GM23248 (cell line): ENCODE measurements around the gene TGFBI. TPM values are rescaled to one million over a fixed set of nuclear protein-coding genes. Genes with fewer than 3 reads are reported as not detected.

ENCODE experiments used
- DNase-seq: peaks from one replicate; pipeline ENCODE4 v3.0.0-alpha.2; 2015
- H2AFZ ChIP-seq: fragments of 200-600 bp; sonication (generic); 2 replicates; pipeline ENCODE4 v1.6.1; 2016; ENCODE audit warnings: antibody characterized with exemption
- H3F3A ChIP-seq: fragments of 200-600 bp; sonication (generic); 2 replicates; pipeline ENCODE4 v1.6.1; 2016; ENCODE audit warnings: mild to moderate bottlenecking, antibody characterized with exemption, mixed run types; ENCODE audit not compliant: insufficient read depth
- H3K27ac ChIP-seq: fragments of 200-600 bp; sonication (generic); 2 replicates; pipeline ENCODE4 v1.5.1; 2016; ENCODE audit warnings: mild to moderate bottlenecking
- H3K27me3 ChIP-seq: fragments of 200-600 bp; sonication (generic); replicated peaks from 2 replicates; pipeline ENCODE4 v1.6.1; 2016; ENCODE audit warnings: mild to moderate bottlenecking; ENCODE audit not compliant: insufficient read depth
- H3K36me3 ChIP-seq: fragments of 200-600 bp; sonication (generic); 2 replicates; pipeline ENCODE4 v1.6.1; 2016; ENCODE audit warnings: low read depth, mild to moderate bottlenecking
- H3K4me1 ChIP-seq: fragments of 200-600 bp; sonication (generic); 2 replicates; pipeline ENCODE4 v1.6.1; 2016; ENCODE audit warnings: mild to moderate bottlenecking; ENCODE audit not compliant: insufficient read depth
- H3K4me2 ChIP-seq: fragments of 200-600 bp; sonication (generic); one replicate; pipeline ENCODE4 v1.6.1; 2016; ENCODE audit warnings: mild to moderate bottlenecking; ENCODE audit not compliant: unreplicated experiment
- H3K4me3 ChIP-seq: fragments of 200-600 bp; sonication (generic); 2 replicates; pipeline ENCODE4 v1.5.1; 2016; ENCODE audit warnings: mild to moderate bottlenecking
- H3K79me2 ChIP-seq: fragments of 200-600 bp; sonication (generic); 2 replicates; pipeline ENCODE4 v1.6.1; 2016; ENCODE audit warnings: mild to moderate bottlenecking; ENCODE audit not compliant: insufficient read depth
- H3K9ac ChIP-seq: fragments of 200-600 bp; sonication (generic); 2 replicates; pipeline ENCODE4 v1.6.1; 2016; ENCODE audit warnings: mild to moderate bottlenecking
- H3K9me2 ChIP-seq: fragments of 200-600 bp; sonication (generic); 2 replicates; pipeline ENCODE4 v1.6.1; 2016; ENCODE audit warnings: mixed run types, mild to moderate bottlenecking, moderate library complexity; ENCODE audit not compliant: insufficient read depth
- H3K9me3 ChIP-seq: fragments of 200-600 bp; sonication (generic); one replicate; pipeline ENCODE4 v1.6.1; 2017; ENCODE audit warnings: low read depth
- H4K20me1 ChIP-seq: fragments of 200-600 bp; sonication (generic); 2 replicates; pipeline ENCODE4 v1.6.0; 2016; ENCODE audit not compliant: insufficient read depth
- EZH2 ChIP-seq: fragments of 200-600 bp; sonication (generic); IDR thresholded peaks from 2 replicates; pipeline ENCODE4 v1.6.1; 2018; ENCODE audit warnings: antibody characterized with exemption, mild to moderate bottlenecking; ENCODE audit not compliant: insufficient read depth, poor library complexity, severe bottlenecking
- EZH2phosphoT487 ChIP-seq: fragments of 200-600 bp; sonication (generic); IDR thresholded peaks from 2 replicates; pipeline ENCODE4 v1.6.1; 2018; ENCODE audit warnings: antibody characterized with exemption, moderate library complexity, mild to moderate bottlenecking, low read depth; ENCODE audit not compliant: insufficient read depth
- WGBS, 2 experiments: methylation state at CpG; one replicate each; pipeline ENCODE4 v1.1.6; 2015 to 2017; ENCODE audit warnings: low lambda C conversion rate in 2 of 2, low coverage in 1 of 2; ENCODE audit errors: missing lambda C conversion rate in 2 of 2; 5-methylcytosine and 5-hydroxymethylcytosine counted together
- in situ Hi-C: fragments of 300-500 bp; cut with MboI; formaldehyde crosslinking; loops from 2 replicates; pipeline ENCODE4 v1.15.0; 2020
- polyA plus RNA-seq: library from polyadenylated mRNA; unstranded; fragments of >200 nt; fragmentation: Nextera tagmentation; extraction: Ambion mirVana; gene quantifications from 2 replicates; pipeline ENCODE4 v1.2.1, GENCODE V29; 2016
- total RNA-seq: library from RNA; depleted of rRNA; stranded (reverse); fragments of >200 nt; shearing (Covaris generic); gene quantifications from 2 replicates; pipeline ENCODE4 v1.2.3, GENCODE V29; 2014

The TGFBI gene
- total and polyA plus RNA-seq, 2 experiments from 2014 or later, result 7,109 to 7,159 TPM

GRCh38 chr5:136098176-136098575, 69.4 kb downstream of the TGFBI start:
- H3K9me2 ChIP-seq, result no peaks in the 10 kb centered on the region
- H3K4me1 ChIP-seq, result no peaks in the 10 kb centered on the region
- no peaks in the 10 kb centered on the region for H3K27me3 ChIP-seq
- H3K36me3 ChIP-seq, result no peaks in the 10 kb centered on the region
- no peaks in the 10 kb centered on the region for H3K79me2 ChIP-seq
- H3K9ac ChIP-seq, result no peak overlapping the region
- no peaks in the 10 kb centered on the region for H4K20me1 ChIP-seq
- no peak overlapping the region for H3K4me2 ChIP-seq
- TF ChIP-seq EZH2phosphoT487, result no peak
- TF ChIP-seq EZH2, result no peak
- no peak for DNase-seq
- H3K27ac ChIP-seq, result no peak overlapping the region
- 63 to 71% methylated on average over 4 of the region's 4 CpGs for WGBS, 2 experiments
- no peak overlapping the region for H3K4me3 ChIP-seq
- H2AFZ ChIP-seq, result no peak overlapping the region
- H3K9me3 ChIP-seq, result no peaks in the 10 kb centered on the region
- in situ Hi-C loops, result no loop called here
- no peaks in the 10 kb centered on the region for H3F3A ChIP-seq

- no peaks in the 10 kb centered on the region for H3K9me3 ChIP-seq
- H3K4me3 ChIP-seq, result no peak overlapping the region
- H3K27ac ChIP-seq, result no peak overlapping the region
- H2AFZ ChIP-seq, result no peak overlapping the region
- H3K9ac ChIP-seq, result no peak overlapping the region
- in situ Hi-C loops, result no loop called here
- no peaks in the 10 kb centered on the region for H4K20me1 ChIP-seq
- TF ChIP-seq EZH2phosphoT487 (no peak), EZH2 (no peak)
- no peaks in the 10 kb centered on the region for H3K4me1 ChIP-seq
- H3K27me3 ChIP-seq, result no peaks in the 10 kb centered on the region
- no peaks in the 10 kb centered on the region for H3K36me3 ChIP-seq
- no peaks in the 10 kb centered on the region for H3F3A ChIP-seq
- no peak overlapping the region for H3K4me2 ChIP-seq
- no peaks in the 10 kb centered on the region for H3K79me2 ChIP-seq
- no peak for DNase-seq
- 70 to 72% methylated on average over 3 of the region's 3 CpGs for WGBS, 2 experiments
- H3K9me2 ChIP-seq, result no peaks in the 10 kb centered on the region
These were observed 71.1 kb downstream of the TGFBI start for GRCh38 chr5:136099870-136100269.

GRCh38 chr5:136101884-136102283, 73.1 kb downstream of the TGFBI start:
- TF ChIP-seq EZH2, result no peak
- TF ChIP-seq EZH2phosphoT487, result no peak
- H3K4me1 ChIP-seq, result no peaks in the 10 kb centered on the region
- no peak overlapping the region for H3K9ac ChIP-seq
- in situ Hi-C loops, result no loop called here
- H3K4me2 ChIP-seq, result no peak overlapping the region
- H3K27ac ChIP-seq, result no peak overlapping the region
- H3K27me3 ChIP-seq, result no peaks in the 10 kb centered on the region
- 91 to 97% methylated on average over 1 of the region's 1 CpG for WGBS, 2 experiments
- H3K9me2 ChIP-seq, result no peaks in the 10 kb centered on the region
- H3F3A ChIP-seq, result no peaks in the 10 kb centered on the region
- no peak overlapping the region for H2AFZ ChIP-seq
- no peaks in the 10 kb centered on the region for H4K20me1 ChIP-seq
- H3K79me2 ChIP-seq, result no peaks in the 10 kb centered on the region
- H3K4me3 ChIP-seq, result no peak overlapping the region
- no peaks in the 10 kb centered on the region for H3K36me3 ChIP-seq
- H3K9me3 ChIP-seq, result no peaks in the 10 kb centered on the region
- no peak for DNase-seq

GRCh38 chr5:136103118-136103517, 74.3 kb downstream of the TGFBI start:
- no peak overlapping the region for H3K4me2 ChIP-seq
- no peaks in the 10 kb centered on the region for H3K9me3 ChIP-seq
- no peak for TF ChIP-seq EZH2phosphoT487
- TF ChIP-seq EZH2, result no peak
- no peak overlapping the region for H3K4me3 ChIP-seq
- no peak overlapping the region for H2AFZ ChIP-seq
- H3K27me3 ChIP-seq, result no peaks in the 10 kb centered on the region
- H3K27ac ChIP-seq, result no peak overlapping the region
- H3K79me2 ChIP-seq, result no peaks in the 10 kb centered on the region
- no peaks in the 10 kb centered on the region for H3K4me1 ChIP-seq
- no peaks in the 10 kb centered on the region for H3F3A ChIP-seq
- no peaks in the 10 kb centered on the region for H3K9me2 ChIP-seq
- no peak overlapping the region for H3K9ac ChIP-seq
- DNase-seq, result no peak
- WGBS, 2 experiments, result 65 to 76% methylated on average over 1 of the region's 1 CpG
- no peaks in the 10 kb centered on the region for H3K36me3 ChIP-seq
- in situ Hi-C loops, result no loop called here
- H4K20me1 ChIP-seq, result no peaks in the 10 kb centered on the region
